GM23338 (cell line): ENCODE measurements around the gene TENM3.

ENCODE experiments used
- CTCF ChIP-seq, 2 experiments: fragments of 200-600 bp in 1 of 2; sonication (generic) in 1 of 2; conservative IDR thresholded peaks; 2 replicates each; pipeline versions ENCODE4 v1.5.1 to v1.6.1; 2016 to 2017; ENCODE audit warnings: antibody characterized with exemption in 2 of 2, low read depth in 2 of 2, mild to moderate bottlenecking in 2 of 2, moderate library complexity in 1 of 2
- EZH2 ChIP-seq: fragments of 200-600 bp; sonication (generic); IDR thresholded peaks from one replicate; pipeline ENCODE4 v1.8.0; 2017; ENCODE audit warnings: antibody characterized with exemption, mild to moderate bottlenecking, low read depth; ENCODE audit not compliant: unreplicated experiment
- POLR2AphosphoS5 ChIP-seq: IDR thresholded peaks from 2 replicates; pipeline ENCODE4 v1.6.1; 2016; ENCODE audit warnings: antibody characterized with exemption, low read depth
- ZNF114 ChIP-seq: fragments of 250-450 bp; sonication (Bioruptor Pico); IDR thresholded peaks from 2 replicates; pipeline ENCODE4 v1.5.0; 2020; ENCODE audit warnings: mild to moderate bottlenecking, moderate library complexity
- TF ChIP-seq, protein P1 (sequence below): IDR thresholded peaks from one replicate; pipeline ENCODE4 v1.6.1; 2018; ENCODE audit warnings: antibody characterized with exemption; ENCODE audit not compliant: unreplicated experiment

DNA sequence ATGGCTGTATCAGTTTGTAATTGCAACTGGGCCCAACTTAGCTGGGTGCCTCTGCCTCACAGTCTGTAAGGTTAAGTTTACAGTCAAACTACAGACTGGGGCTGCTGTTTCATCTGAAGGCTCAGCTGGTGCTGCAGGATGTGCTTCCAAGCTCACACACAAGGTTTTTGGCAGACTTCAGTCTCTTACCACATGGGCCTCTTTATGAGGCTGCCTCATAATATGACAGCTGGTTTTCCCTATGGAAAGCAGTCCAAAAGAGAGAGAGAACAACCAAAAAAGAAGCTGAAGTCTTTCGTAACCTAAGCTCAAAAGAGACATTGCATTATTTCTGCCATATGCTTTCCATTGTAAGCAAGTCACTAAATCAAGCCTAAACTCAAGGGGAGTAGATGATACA, 402.3 kb downstream of the TENM3 start:
- TF ChIP-seq CTCF (conservative IDR thresholded peaks at IDR 0.05; ENCODE audit: low read depth in 2 of 2) (no peak), POLR2AphosphoS5 (no peak), EZH2 (no peak), ZNF114 (CRISPR knock-in tag) (no peak)
- TF ChIP-seq, protein P1, sequence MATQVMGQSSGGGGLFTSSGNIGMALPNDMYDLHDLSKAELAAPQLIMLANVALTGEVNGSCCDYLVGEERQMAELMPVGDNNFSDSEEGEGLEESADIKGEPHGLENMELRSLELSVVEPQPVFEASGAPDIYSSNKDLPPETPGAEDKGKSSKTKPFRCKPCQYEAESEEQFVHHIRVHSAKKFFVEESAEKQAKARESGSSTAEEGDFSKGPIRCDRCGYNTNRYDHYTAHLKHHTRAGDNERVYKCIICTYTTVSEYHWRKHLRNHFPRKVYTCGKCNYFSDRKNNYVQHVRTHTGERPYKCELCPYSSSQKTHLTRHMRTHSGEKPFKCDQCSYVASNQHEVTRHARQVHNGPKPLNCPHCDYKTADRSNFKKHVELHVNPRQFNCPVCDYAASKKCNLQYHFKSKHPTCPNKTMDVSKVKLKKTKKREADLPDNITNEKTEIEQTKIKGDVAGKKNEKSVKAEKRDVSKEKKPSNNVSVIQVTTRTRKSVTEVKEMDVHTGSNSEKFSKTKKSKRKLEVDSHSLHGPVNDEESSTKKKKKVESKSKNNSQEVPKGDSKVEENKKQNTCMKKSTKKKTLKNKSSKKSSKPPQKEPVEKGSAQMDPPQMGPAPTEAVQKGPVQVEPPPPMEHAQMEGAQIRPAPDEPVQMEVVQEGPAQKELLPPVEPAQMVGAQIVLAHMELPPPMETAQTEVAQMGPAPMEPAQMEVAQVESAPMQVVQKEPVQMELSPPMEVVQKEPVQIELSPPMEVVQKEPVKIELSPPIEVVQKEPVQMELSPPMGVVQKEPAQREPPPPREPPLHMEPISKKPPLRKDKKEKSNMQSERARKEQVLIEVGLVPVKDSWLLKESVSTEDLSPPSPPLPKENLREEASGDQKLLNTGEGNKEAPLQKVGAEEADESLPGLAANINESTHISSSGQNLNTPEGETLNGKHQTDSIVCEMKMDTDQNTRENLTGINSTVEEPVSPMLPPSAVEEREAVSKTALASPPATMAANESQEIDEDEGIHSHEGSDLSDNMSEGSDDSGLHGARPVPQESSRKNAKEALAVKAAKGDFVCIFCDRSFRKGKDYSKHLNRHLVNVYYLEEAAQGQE = no peak
